A673 (cell line): ENCODE data around the gene CTNNA3. TPM values are rescaled to one million over a fixed set of nuclear protein-coding genes. Genes with fewer than 3 reads are reported as not detected.

ENCODE experiments used
- BruUV-seq: library from RNA; stranded (reverse); fragments of 400-500 nt; replicated peaks from 2 replicates; lab custom pipeline; 2021; lab: Mats Ljungman, UMichigan
- CTCF ChIA-PET: fragments of 300-600 bp; sonication (Branson Sonifier 250); formaldehyde crosslinking; loops from one replicate; lab custom pipeline; 2022; ENCODE audit warnings: antibody characterized with exemption; lab: Charles Lee
- POLR2A ChIA-PET: fragments of 300-600 bp; sonication (Branson Sonifier 250); formaldehyde crosslinking; loops from one replicate; lab custom pipeline; 2022; ENCODE audit warnings: antibody characterized with exemption; ENCODE audit not compliant: low non-redundant PET; lab: Charles Lee
- DNase-seq: peaks from one replicate; pipeline ENCODE4 v3.0.0-alpha.2; 2015; ENCODE audit warnings: low spot score
- H3K27ac ChIP-seq: fragments of 200-600 bp; sonication (generic); 2 replicates; pipeline ENCODE4 v1.5.1; 2016; ENCODE audit warnings: mixed run types, low read depth, mild to moderate bottlenecking, mixed read lengths, antibody characterized with exemption, low read length; ENCODE audit not compliant: poor library complexity, severe bottlenecking
- H3K27me3 ChIP-seq: fragments of 200-600 bp; sonication (generic); replicated peaks from 2 replicates; pipeline ENCODE4 v1.6.1; 2017; ENCODE audit warnings: mixed run types, low read depth, mild to moderate bottlenecking, mixed read lengths, antibody characterized with exemption, low read length; ENCODE audit not compliant: insufficient read depth, poor library complexity
- H3K36me3 ChIP-seq: fragments of 200-600 bp; sonication (generic); 2 replicates; pipeline ENCODE4 v1.6.1; 2016; ENCODE audit warnings: mixed run types, mild to moderate bottlenecking, mixed read lengths, antibody characterized with exemption, low read length; ENCODE audit not compliant: insufficient read depth, poor library complexity, severe bottlenecking
- H3K4me1 ChIP-seq: fragments of 200-600 bp; sonication (generic); 2 replicates; pipeline ENCODE4 v1.6.1; 2017; ENCODE audit warnings: mixed run types, mild to moderate bottlenecking, mixed read lengths, antibody characterized with exemption, low read length; ENCODE audit not compliant: insufficient read depth, poor library complexity, severe bottlenecking
- H3K4me3 ChIP-seq: fragments of 200-600 bp; sonication (generic); 2 replicates; pipeline ENCODE4 v1.5.1; 2016; ENCODE audit warnings: low read depth, mixed run types, mild to moderate bottlenecking, mixed read lengths, low read length; ENCODE audit not compliant: poor library complexity, severe bottlenecking
- H3K9me3 ChIP-seq: fragments of 200-600 bp; sonication (generic); 2 replicates; pipeline ENCODE4 v1.6.1; 2016; ENCODE audit warnings: mixed run types, low read depth, mild to moderate bottlenecking, mixed read lengths, antibody characterized with exemption, low read length; ENCODE audit not compliant: poor library complexity, severe bottlenecking
- CTCF ChIP-seq: fragments of 300-800, 200-600 bp; sonication (generic); conservative IDR thresholded peaks from 2 replicates; pipeline ENCODE4 v1.5.1; 2017; ENCODE audit warnings: low read depth, mild to moderate bottlenecking, antibody characterized with exemption, low read length, moderate library complexity, mixed read lengths
- EZH2 ChIP-seq: fragments of 200-600 bp; sonication (generic); IDR thresholded peaks from 2 replicates; pipeline ENCODE4 v1.6.1; 2017; ENCODE audit warnings: borderline replicate concordance, low read depth, mild to moderate bottlenecking, mixed read lengths, antibody characterized with exemption, low read length; ENCODE audit not compliant: poor library complexity, severe bottlenecking
- intact Hi-C: fragments of 100-400 bp; cut with micrococcal nuclease; formaldehyde crosslinking; loops from one replicate; pipeline ENCODE4 v1.10.0; 2022; ENCODE audit not compliant: unreplicated experiment
- total RNA-seq: library from RNA; stranded (reverse); gene quantifications from 2 replicates; pipeline ENCODE4 v1.2.3, GENCODE V29; 2021

Gene CTNNA3
- total RNA-seq, 1 experiment from 2014 or later = not detected

GRCh38 chr10:66925896-66926715, 769.9 kb downstream of the CTNNA3 start, which contains the start of gene LRRTM3:
Gene LRRTM3, plus strand, starts transcription at chr10:66926036.
- ChIA-PET CTCF (no interaction called here), POLR2A (no interaction called here)
- H3K4me3 ChIP-seq = no peak within 1 kb of the TSS
- intact Hi-C loops = loop anchor here (5.0 kb wide), 1 partner anchor 856 kb away; no protein-coding TSS in a partner anchor
- no TSS peak for BruUV-seq
- H3K36me3 ChIP-seq = no peaks in the 10 kb centered on the region
- no peak within 1 kb of the TSS for H3K27ac ChIP-seq
- peak; percentile 83 for DNase-seq
- H3K27me3 ChIP-seq = peaks cover 62% of the 10 kb centered on the region
- TF ChIP-seq EZH2 (no peak), CTCF (peak; percentile 72)
- H3K4me1 ChIP-seq = no peaks in the 10 kb centered on the region
- H3K9me3 ChIP-seq = no peaks in the 10 kb centered on the region

- TF ChIP-seq EZH2 = no peak
- TF ChIP-seq CTCF = no peak
- Histone ChIP-seq H3K9me3 (no peaks in the 10 kb centered on the region), H3K27ac (no peak overlapping the region), H3K4me1 (no peaks in the 10 kb centered on the region), H3K27me3 (peaks cover 60% of the 10 kb centered on the region), H3K36me3 (no peaks in the 10 kb centered on the region), H3K4me3 (no peak overlapping the region)
- ChIA-PET CTCF (no interaction called here), POLR2A (no interaction called here)
- intact Hi-C loops = loop anchor here (5.0 kb wide), 1 partner anchor 857 kb away; no protein-coding TSS in a partner anchor
- DNase-seq = no peak
- BruUV-seq = no TSS peak
Observed at GRCh38 chr10:66925373-66925772, 770.6 kb downstream of the CTNNA3 start.

GRCh38 chr10:66924674-66925345, 771.2 kb downstream of the CTNNA3 start:
- intact Hi-C loops = loop anchor here (5.0 kb wide), 1 partner anchor 857 kb away; no protein-coding TSS in a partner anchor
- no TSS peak for BruUV-seq
- no peak overlapping the region for H3K4me3 ChIP-seq
- H3K27me3 ChIP-seq = peaks cover 54% of the 10 kb centered on the region
- DNase-seq = no peak
- no peaks in the 10 kb centered on the region for H3K9me3 ChIP-seq
- TF ChIP-seq CTCF = no peak
- TF ChIP-seq EZH2 = no peak
- H3K27ac ChIP-seq = no peak overlapping the region
- ChIA-PET POLR2A (no interaction called here), CTCF (no interaction called here)
- H3K4me1 ChIP-seq = no peaks in the 10 kb centered on the region
- no peaks in the 10 kb centered on the region for H3K36me3 ChIP-seq
